WTC11 (cell line): ENCODE results near the gene SLC25A22. TPM values are rescaled to one million over a fixed set of nuclear protein-coding genes. Genes with fewer than 3 reads are reported as not detected.

Experiments used
- ATAC-seq: fragments of 200-7000 bp; cut with Tn5 transposase; 2 replicates; pipeline ENCODE4 v1.10.0; 2021; ENCODE audit warnings: mild to moderate bottlenecking, moderate library complexity
- CTCF ChIA-PET: fragments of 300-600 bp; sonication (Branson Sonifier 250); formaldehyde crosslinking; loops from one replicate; lab custom pipeline; 2021; ENCODE audit warnings: antibody characterized with exemption; lab: Charles Lee
- POLR2A ChIA-PET: fragments of 350-600 bp; sonication (Branson Sonifier 250); formaldehyde crosslinking; loops from one replicate; lab custom pipeline; 2021; ENCODE audit warnings: antibody characterized with exemption; lab: Charles Lee
- DNase-seq: peaks from one replicate; pipeline ENCODE4 v3.0.0; 2021; ENCODE audit warnings: low spot score
- H3K27ac Mint-ChIP-seq: 2 replicates; pipeline ENCODE4 v1.8.0; 2021; ENCODE audit warnings: mixed read lengths
- H3K27me3 Mint-ChIP-seq: 2 replicates; pipeline ENCODE4 v1.8.0; 2021; ENCODE audit warnings: low read depth, mild to moderate bottlenecking, moderate library complexity, mixed read lengths
- H3K36me3 Mint-ChIP-seq: 2 replicates; pipeline ENCODE4 v1.8.0; 2021; ENCODE audit warnings: mixed read lengths
- H3K4me1 Mint-ChIP-seq: 2 replicates; pipeline ENCODE4 v1.8.0; 2022; ENCODE audit warnings: mixed read lengths
- H3K4me3 Mint-ChIP-seq: 2 replicates; pipeline ENCODE4 v1.8.0; 2021; ENCODE audit warnings: mild to moderate bottlenecking, moderate library complexity, mixed read lengths
- H3K9me3 Mint-ChIP-seq: 2 replicates; pipeline ENCODE4 v1.8.0; 2021; ENCODE audit warnings: mixed read lengths
- CBFB ChIP-seq: sonication (generic); formaldehyde crosslinking; IDR thresholded peaks from 2 replicates; pipeline ENCODE4 v1.8.1; 2022; ENCODE audit warnings: mild to moderate bottlenecking, low read depth, missing genetic modification reagents
- ESRRA ChIP-seq: sonication (generic); formaldehyde crosslinking; IDR thresholded peaks from 2 replicates; pipeline ENCODE4 v1.8.1; 2022; ENCODE audit warnings: mild to moderate bottlenecking, missing genetic modification reagents, borderline replicate concordance
- ETV6 ChIP-seq: sonication (generic); formaldehyde crosslinking; IDR thresholded peaks from 2 replicates; pipeline ENCODE4 v1.8.1; 2022; ENCODE audit warnings: mild to moderate bottlenecking, missing genetic modification reagents
- FOXJ3 ChIP-seq: sonication (generic); formaldehyde crosslinking; IDR thresholded peaks from 2 replicates; pipeline ENCODE4 v1.9.0; 2021; ENCODE audit warnings: missing genetic modification reagents, mild to moderate bottlenecking, borderline replicate concordance
- HMGXB4 ChIP-seq: sonication (generic); formaldehyde crosslinking; IDR thresholded peaks from 2 replicates; pipeline ENCODE4 v1.8.1; 2023; ENCODE audit warnings: mild to moderate bottlenecking, moderate library complexity, missing genetic modification reagents
- JAZF1 ChIP-seq: fragments of 250-450 bp; sonication (Bioruptor Pico); IDR thresholded peaks from 2 replicates; pipeline ENCODE4 v1.9.0; 2021; ENCODE audit warnings: moderate library complexity, mild to moderate bottlenecking, inconsistent platforms
- NFYB ChIP-seq: sonication (generic); formaldehyde crosslinking; conservative IDR thresholded peaks from 2 replicates; pipeline ENCODE4 v1.8.0; 2022; ENCODE audit warnings: low read depth, missing genetic modification reagents
- NR2C2 ChIP-seq: sonication (generic); formaldehyde crosslinking; IDR thresholded peaks from 2 replicates; pipeline ENCODE4 v1.8.0; 2022; ENCODE audit warnings: mild to moderate bottlenecking, missing genetic modification reagents
- RORB ChIP-seq: fragments of 250-450 bp; sonication (Bioruptor Pico); IDR thresholded peaks from 2 replicates; pipeline ENCODE4 v1.9.0; 2021; ENCODE audit warnings: mild to moderate bottlenecking
- SMAD3 ChIP-seq: sonication (generic); formaldehyde crosslinking; IDR thresholded peaks from 2 replicates; pipeline ENCODE4 v1.8.0; 2022; ENCODE audit warnings: missing genetic modification reagents, mild to moderate bottlenecking, borderline replicate concordance
- SP1 ChIP-seq: sonication (generic); formaldehyde crosslinking; conservative IDR thresholded peaks from 2 replicates; pipeline ENCODE4 v1.8.1; 2022; ENCODE audit warnings: missing genetic modification reagents
- STAT6 ChIP-seq: sonication (generic); formaldehyde crosslinking; conservative IDR thresholded peaks from 2 replicates; pipeline ENCODE4 v1.8.1; 2023; ENCODE audit warnings: mild to moderate bottlenecking, low read depth, missing genetic modification reagents, moderate library complexity
- TEAD1 ChIP-seq: sonication (generic); formaldehyde crosslinking; IDR thresholded peaks from 2 replicates; pipeline ENCODE4 v1.8.0; 2022; ENCODE audit warnings: mild to moderate bottlenecking, missing genetic modification reagents
- TEAD4 ChIP-seq: sonication (generic); formaldehyde crosslinking; IDR thresholded peaks from 2 replicates; pipeline ENCODE4 v1.8.0; 2022; ENCODE audit warnings: mild to moderate bottlenecking, missing genetic modification reagents
- USF2 ChIP-seq: sonication (generic); formaldehyde crosslinking; IDR thresholded peaks from 2 replicates; pipeline ENCODE4 v1.8.1; 2023; ENCODE audit warnings: mild to moderate bottlenecking, missing genetic modification reagents, moderate library complexity
- ZNF232 ChIP-seq: sonication (generic); formaldehyde crosslinking; IDR thresholded peaks from 2 replicates; pipeline ENCODE4 v1.8.0; 2022; ENCODE audit warnings: mild to moderate bottlenecking, missing genetic modification reagents
- ZNF423 ChIP-seq: fragments of 250-450 bp; sonication (Bioruptor Pico); IDR thresholded peaks from 2 replicates; pipeline ENCODE4 v2.1.2; 2022; ENCODE audit warnings: mild to moderate bottlenecking, moderate library complexity
- ZNF671 ChIP-seq: fragments of 250-450 bp; sonication (Bioruptor Pico); IDR thresholded peaks from 2 replicates; pipeline ENCODE4 v1.8.0; 2021; ENCODE audit warnings: mild to moderate bottlenecking
- total RNA-seq: library from RNA; stranded (reverse); gene quantifications from 3 replicates; pipeline ENCODE4 v1.2.3, GENCODE V29; 2021
- TF ChIP-seq, protein P1 (sequence below): fragments of 250-450 bp; sonication (Bioruptor Pico); IDR thresholded peaks from 2 replicates; pipeline ENCODE4 v1.9.0; 2021; ENCODE audit warnings: mild to moderate bottlenecking
- TF ChIP-seq, protein P2 (sequence below): sonication (generic); formaldehyde crosslinking; IDR thresholded peaks from 2 replicates; pipeline ENCODE4 v1.8.0; 2023; ENCODE audit warnings: mild to moderate bottlenecking, missing genetic modification reagents

Gene SLC25A22
- total RNA-seq, 1 experiment from 2014 or later, result 44.8 TPM

- peaks cover 21% of the 10 kb centered on the region for H3K4me1 Mint-ChIP-seq
- peak; percentile 29 for ATAC-seq
- peak overlapping the region; percentile 96 for H3K27ac Mint-ChIP-seq
- DNase-seq, result peak; percentile 85
- POLR2A ChIA-PET, result interaction anchor here (0.5 to 2.9 kb wide), 13 partner anchors 11 to 207 kb away, joined by 3 to 35 read pairs (median 4); partner anchors contain the start of genes CRACR2B, GATD1, PNPLA2 and TALDO1
- H3K4me3 Mint-ChIP-seq, result peak overlapping the region; percentile 73
- H3K36me3 Mint-ChIP-seq, result peaks cover 3% of the 10 kb centered on the region; the same call in 1 of the 2 replicates
- TF ChIP-seq RORB (CRISPR knock-in tag) (no peak), TEAD1 (no peak), ESRRA (CRISPR knock-in tag) (0 out of 2 replicates have a peak, but pooled peaks have one; percentile 55), CBFB (0 out of 2 replicates have a peak, but pooled peaks have one; percentile 46), ZNF232 (no peak), USF2 (CRISPR knock-in tag) (peak; percentile 50; the same call in 1 of the 2 replicates)
- TF ChIP-seq, all 79 proteins: peak for 3
- no peaks in the 10 kb centered on the region for H3K27me3 Mint-ChIP-seq
- CTCF ChIA-PET, result interaction anchor here (0.5 to 5.9 kb wide), 16 partner anchors 11 to 702 kb away, joined by 3 to 82 read pairs (median 4); partner anchors contain the start of genes CD151, CRACR2B, PNPLA2 and RPLP2
- no peaks in the 10 kb centered on the region for H3K9me3 Mint-ChIP-seq
These were observed 46.9 kb upstream of the SLC25A22 start for GRCh38 chr11:844693-845644.

DNA sequence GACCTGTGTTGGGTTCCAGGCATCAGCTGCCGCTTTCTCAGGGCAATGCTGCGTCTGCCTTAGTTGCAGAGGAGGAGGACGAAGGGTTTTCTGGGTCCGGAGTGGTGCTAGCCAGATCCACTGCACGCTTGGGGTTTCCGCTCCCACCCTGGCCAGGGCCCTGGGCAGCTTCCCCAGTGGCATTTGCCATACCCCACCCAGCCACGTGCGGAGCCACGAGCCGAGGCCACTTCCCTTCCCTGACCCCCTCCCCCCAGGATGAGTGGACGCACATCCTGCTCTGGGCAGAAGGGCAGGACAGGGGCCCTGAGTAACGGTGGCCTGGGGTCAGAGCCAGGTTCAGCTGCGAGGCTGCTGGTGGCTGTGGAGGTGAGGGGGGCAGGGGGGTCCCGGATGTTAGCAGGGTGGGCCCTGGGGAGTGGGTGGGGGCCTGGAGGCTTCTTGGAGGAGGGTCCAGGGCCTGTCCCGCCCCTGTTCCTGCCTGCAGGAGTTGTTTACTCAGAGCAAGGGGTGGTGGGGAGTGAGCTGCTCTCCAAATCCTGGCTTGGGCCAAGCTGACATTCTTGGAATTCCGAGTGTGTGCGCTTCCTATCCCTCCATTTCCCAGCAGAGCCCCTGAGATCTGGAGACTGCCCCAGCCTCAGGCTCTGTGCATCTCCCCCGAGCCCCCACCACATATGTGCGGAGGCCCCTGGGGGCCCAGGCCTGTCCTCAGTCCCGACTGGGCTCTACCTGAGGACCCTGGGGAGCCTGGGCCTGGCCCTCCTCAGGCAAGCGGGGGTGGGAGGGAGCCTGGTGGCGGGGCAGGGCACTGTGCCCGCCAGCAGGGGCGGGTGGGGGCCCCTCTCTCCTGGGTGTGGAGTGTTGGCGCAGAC lies 46.0 kb upstream of the SLC25A22 start:
- Mint-ChIP-seq H3K36me3 (peaks cover 8% of the 10 kb centered on the region), H3K4me3 (peak overlapping the region; percentile 75), H3K27me3 (no peaks in the 10 kb centered on the region), H3K4me1 (peaks cover 21% of the 10 kb centered on the region), H3K27ac (peak overlapping the region; percentile 60; the same call in 1 of the 2 replicates), H3K9me3 (no peaks in the 10 kb centered on the region)
- DNase-seq, result peak; percentile 88
- ATAC-seq, result peak; percentile 64
- POLR2A ChIA-PET, result interaction anchor here (0.7 to 2.9 kb wide), 17 partner anchors 10 to 206 kb away, joined by 3 to 35 read pairs (median 4); partner anchors contain the start of genes CRACR2B, GATD1, PNPLA2 and TALDO1
- CTCF ChIA-PET, result interaction anchor here (0.6 to 5.9 kb wide), 15 partner anchors 12 to 703 kb away, joined by 3 to 82 read pairs (median 4); partner anchors contain the start of genes CD151, CRACR2B, PNPLA2 and RPLP2
- TF ChIP-seq FOXJ3 (CRISPR knock-in tag) (no peak), HMGXB4 (CRISPR knock-in tag) (no peak), JAZF1 (CRISPR knock-in tag) (no peak), SMAD3 (peak; percentile 12; the same call in 1 of the 2 replicates), ZNF423 (CRISPR knock-in tag) (peak; percentile 4; the same call in 1 of the 2 replicates), ETV6 (CRISPR knock-in tag) (no peak), SP1 (CRISPR knock-in tag) (peak; percentile 29), USF2 (CRISPR knock-in tag) (peak; percentile 22; the same call in 1 of the 2 replicates), ZNF671 (CRISPR knock-in tag) (no peak), TEAD4 (peak; percentile 99), NR2C2 (0 out of 2 replicates have a peak, but pooled peaks have one; percentile 24), NFYB (CRISPR knock-in tag) (no peak), STAT6 (CRISPR knock-in tag) (no peak)
- TF ChIP-seq, protein P1, sequence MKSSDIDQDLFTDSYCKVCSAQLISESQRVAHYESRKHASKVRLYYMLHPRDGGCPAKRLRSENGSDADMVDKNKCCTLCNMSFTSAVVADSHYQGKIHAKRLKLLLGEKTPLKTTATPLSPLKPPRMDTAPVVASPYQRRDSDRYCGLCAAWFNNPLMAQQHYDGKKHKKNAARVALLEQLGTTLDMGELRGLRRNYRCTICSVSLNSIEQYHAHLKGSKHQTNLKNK (CRISPR knock-in tag), result no peak
- TF ChIP-seq, protein P2, sequence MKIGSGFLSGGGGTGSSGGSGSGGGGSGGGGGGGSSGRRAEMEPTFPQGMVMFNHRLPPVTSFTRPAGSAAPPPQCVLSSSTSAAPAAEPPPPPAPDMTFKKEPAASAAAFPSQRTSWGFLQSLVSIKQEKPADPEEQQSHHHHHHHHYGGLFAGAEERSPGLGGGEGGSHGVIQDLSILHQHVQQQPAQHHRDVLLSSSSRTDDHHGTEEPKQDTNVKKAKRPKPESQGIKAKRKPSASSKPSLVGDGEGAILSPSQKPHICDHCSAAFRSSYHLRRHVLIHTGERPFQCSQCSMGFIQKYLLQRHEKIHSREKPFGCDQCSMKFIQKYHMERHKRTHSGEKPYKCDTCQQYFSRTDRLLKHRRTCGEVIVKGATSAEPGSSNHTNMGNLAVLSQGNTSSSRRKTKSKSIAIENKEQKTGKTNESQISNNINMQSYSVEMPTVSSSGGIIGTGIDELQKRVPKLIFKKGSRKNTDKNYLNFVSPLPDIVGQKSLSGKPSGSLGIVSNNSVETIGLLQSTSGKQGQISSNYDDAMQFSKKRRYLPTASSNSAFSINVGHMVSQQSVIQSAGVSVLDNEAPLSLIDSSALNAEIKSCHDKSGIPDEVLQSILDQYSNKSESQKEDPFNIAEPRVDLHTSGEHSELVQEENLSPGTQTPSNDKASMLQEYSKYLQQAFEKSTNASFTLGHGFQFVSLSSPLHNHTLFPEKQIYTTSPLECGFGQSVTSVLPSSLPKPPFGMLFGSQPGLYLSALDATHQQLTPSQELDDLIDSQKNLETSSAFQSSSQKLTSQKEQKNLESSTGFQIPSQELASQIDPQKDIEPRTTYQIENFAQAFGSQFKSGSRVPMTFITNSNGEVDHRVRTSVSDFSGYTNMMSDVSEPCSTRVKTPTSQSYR (CRISPR knock-in tag), result peak; percentile 84
